ENCODE data around the gene VWA5B2.

DNA sequence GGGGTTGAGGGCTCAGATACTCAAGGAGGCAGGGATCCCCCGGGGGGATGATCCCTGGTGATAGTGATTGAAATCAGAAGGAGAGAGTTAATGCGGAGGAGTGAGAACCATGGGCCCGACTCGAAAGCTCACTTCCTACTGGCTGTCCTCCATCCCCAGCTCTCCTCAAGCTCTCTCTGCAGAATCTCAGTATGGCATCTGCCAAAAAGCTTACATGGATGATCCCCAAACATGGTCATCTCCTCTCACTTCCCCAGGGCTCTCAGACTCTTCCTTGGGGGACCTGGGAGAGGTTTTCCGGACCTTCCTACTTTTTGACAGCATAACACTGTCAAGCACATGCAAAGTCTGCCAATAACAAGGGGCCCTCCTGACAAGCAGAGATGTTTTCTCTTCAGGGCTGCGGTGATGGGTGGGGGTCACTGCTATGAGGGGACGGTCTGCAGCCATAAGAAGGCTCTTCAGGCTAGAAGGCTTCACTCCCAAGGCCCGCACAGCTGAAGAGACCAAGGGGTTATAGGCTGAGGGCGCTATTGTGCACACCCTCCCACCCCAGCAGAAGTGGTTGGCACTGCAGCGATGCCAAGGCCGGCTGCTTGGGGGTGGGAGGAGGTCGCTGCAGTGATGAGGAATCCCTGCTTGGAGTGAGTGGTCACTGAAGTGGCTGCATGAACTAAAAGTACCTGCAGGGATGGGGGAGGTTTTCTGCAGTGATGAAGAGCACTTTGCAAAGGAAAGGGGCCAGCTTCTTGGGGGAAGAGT lies 828 bp upstream of the VWA5B2 start:
- TF ChIP-seq CTCF (conservative IDR thresholded peaks at IDR 0.05; ENCODE audit: low read depth in 2 of 2): no peak; a peak in 1 of 4 replicates
- TF ChIP-seq, protein P1, sequence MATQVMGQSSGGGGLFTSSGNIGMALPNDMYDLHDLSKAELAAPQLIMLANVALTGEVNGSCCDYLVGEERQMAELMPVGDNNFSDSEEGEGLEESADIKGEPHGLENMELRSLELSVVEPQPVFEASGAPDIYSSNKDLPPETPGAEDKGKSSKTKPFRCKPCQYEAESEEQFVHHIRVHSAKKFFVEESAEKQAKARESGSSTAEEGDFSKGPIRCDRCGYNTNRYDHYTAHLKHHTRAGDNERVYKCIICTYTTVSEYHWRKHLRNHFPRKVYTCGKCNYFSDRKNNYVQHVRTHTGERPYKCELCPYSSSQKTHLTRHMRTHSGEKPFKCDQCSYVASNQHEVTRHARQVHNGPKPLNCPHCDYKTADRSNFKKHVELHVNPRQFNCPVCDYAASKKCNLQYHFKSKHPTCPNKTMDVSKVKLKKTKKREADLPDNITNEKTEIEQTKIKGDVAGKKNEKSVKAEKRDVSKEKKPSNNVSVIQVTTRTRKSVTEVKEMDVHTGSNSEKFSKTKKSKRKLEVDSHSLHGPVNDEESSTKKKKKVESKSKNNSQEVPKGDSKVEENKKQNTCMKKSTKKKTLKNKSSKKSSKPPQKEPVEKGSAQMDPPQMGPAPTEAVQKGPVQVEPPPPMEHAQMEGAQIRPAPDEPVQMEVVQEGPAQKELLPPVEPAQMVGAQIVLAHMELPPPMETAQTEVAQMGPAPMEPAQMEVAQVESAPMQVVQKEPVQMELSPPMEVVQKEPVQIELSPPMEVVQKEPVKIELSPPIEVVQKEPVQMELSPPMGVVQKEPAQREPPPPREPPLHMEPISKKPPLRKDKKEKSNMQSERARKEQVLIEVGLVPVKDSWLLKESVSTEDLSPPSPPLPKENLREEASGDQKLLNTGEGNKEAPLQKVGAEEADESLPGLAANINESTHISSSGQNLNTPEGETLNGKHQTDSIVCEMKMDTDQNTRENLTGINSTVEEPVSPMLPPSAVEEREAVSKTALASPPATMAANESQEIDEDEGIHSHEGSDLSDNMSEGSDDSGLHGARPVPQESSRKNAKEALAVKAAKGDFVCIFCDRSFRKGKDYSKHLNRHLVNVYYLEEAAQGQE (IDR thresholded peaks at IDR 0.05; ENCODE audit: unreplicated experiment): no peak
- no peak for TF ChIP-seq ZNF331 (CRISPR knock-in tag; IDR thresholded peaks at IDR 0.05; ENCODE audit: low read depth)
- no peak for TF ChIP-seq ZNF114 (CRISPR knock-in tag; IDR thresholded peaks at IDR 0.05)
